T1000 (cell line): ENCODE data around the gene WDFY3.

Source experiments
- DNase-seq: peaks from one replicate; lab custom pipeline; 2025; ENCODE audit warnings: mixed read lengths; lab: John Stamatoyannopoulos, UW

WDFY3 gene, protein sequence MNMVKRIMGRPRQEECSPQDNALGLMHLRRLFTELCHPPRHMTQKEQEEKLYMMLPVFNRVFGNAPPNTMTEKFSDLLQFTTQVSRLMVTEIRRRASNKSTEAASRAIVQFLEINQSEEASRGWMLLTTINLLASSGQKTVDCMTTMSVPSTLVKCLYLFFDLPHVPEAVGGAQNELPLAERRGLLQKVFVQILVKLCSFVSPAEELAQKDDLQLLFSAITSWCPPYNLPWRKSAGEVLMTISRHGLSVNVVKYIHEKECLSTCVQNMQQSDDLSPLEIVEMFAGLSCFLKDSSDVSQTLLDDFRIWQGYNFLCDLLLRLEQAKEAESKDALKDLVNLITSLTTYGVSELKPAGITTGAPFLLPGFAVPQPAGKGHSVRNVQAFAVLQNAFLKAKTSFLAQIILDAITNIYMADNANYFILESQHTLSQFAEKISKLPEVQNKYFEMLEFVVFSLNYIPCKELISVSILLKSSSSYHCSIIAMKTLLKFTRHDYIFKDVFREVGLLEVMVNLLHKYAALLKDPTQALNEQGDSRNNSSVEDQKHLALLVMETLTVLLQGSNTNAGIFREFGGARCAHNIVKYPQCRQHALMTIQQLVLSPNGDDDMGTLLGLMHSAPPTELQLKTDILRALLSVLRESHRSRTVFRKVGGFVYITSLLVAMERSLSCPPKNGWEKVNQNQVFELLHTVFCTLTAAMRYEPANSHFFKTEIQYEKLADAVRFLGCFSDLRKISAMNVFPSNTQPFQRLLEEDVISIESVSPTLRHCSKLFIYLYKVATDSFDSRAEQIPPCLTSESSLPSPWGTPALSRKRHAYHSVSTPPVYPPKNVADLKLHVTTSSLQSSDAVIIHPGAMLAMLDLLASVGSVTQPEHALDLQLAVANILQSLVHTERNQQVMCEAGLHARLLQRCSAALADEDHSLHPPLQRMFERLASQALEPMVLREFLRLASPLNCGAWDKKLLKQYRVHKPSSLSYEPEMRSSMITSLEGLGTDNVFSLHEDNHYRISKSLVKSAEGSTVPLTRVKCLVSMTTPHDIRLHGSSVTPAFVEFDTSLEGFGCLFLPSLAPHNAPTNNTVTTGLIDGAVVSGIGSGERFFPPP (N-terminal part only)

DNA sequence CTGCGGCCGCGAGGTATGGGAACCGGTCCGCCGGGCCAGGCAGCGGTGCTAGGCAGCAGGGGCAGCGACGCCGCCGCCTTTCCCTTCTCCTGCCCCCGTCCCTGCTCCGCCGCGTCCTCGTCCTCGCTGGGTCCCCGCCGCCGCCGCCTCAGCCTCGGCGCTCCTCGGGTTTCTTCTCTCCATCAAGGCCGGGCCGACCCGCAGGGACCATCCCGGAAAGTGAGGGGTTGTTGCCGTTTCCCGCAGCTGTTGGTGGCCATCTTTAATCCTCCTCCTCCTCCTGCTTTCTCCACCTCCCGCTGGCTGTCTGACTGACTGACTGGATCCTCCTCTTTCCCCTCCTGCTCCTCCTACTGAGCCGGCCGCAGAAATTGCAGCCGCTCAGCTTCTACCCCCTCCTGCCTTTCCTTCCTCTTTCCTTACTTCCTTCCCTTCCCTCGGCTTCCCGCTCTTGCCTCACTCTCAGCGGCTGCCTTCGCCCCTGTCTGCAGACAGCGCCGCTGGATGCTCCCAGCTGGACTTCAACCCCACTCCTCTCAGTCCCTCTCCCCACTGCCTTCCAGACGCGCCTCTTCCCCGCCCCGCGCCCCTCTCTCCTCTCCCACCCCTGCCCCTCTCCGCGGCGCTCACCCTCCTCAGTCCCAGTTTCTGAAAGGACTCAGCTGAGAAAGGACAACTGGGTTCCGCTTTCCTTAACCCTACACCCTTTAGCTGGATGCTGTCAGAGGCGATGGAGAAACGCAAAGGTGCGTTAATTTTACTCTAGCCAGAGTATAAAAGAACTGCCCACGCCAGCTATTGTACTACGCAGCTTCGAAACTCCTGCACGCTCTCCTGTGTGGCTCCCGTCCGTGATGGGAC, at the start of gene WDFY3:
TSS of gene WDFY3 (minus strand) at position 309 of the 861 bp plus-strand sequence. CDS start 106,099 bp downstream, outside the sequence.
- DNase-seq = peak; percentile 76

DNA sequence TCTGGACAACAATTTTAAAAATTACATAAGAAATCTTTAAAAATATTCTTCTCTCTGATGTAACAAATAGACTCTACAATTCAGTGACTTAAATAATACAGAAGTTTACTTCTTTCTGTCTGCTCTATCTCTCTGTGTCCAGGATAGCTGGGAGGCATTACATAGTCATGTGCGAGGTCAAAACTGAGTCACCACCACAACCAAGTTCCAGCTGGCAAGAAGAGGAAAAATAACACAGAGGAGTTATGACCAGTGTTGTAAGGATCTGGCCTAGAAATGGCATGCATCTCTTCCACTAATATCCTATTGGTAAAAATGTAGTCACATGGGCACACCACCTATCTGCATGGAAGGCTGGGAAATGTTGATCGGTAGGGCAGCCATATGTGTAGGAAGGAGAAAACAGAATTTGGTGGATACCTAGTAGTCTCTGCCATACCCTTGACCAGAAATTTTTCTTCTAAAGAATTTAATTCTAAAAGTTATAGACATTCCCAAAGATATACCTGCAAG, 39.4 kb upstream of the WDFY3 start:
- peak; percentile 50 for DNase-seq

DNA sequence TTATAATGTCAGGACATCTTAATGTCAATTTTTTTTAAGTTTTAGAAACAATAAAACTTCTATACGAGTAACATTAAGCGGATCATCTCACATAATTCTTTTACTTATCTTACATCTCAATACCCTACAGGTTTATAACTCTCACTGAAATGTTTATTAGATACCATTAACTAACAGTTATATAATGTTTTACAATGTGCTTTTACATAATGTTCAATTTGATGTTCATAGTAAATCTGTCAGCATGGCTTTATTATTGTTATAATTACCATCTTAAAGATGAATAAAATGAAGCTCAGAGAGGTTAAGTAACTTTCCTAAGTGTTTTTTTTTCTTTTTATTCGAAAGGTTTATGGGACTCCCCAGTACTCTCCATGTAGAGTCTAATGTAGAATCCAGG, 33.9 kb upstream of the WDFY3 start:
- DNase-seq = no peak

DNA sequence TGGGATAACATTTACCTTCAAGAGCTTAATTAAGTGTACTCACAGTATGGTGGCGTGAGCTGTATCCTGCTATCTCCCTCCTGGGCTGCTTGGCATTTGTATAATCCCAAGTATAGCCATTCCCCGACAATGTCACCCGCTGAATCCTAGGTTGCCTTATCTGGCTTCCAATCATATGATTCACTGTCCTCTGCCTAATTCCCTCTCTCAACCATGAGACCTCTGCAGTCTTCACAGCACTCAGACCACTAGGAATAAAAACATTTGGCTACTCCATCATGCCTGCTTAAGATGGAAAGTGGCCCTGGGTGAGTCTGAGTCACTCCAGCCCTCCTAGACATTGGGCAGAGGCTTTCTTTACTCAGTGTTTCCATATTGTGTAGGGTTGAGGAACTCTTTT, 28.9 kb upstream of the WDFY3 start:
- DNase-seq = peak; percentile 46

DNA sequence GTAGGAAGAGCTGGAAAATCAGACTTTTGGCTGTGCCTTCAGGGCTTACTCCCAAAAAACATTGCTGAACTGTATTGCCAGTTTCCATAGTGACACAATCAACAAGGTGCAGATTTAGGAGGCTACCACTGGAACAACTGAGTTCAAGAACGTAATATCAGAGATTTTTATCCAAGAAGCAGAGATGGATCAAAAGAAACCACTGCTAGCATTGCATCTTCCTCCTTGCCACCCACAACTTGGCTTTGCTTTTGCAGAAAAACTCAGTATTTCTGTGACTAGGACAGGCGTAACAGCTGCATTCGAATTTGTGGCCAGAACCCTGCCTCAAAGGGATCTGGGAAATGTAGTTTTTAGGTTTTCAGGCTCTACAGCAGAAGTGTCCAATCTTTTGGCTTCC, 27.8 kb upstream of the WDFY3 start:
- no peak for DNase-seq

DNA sequence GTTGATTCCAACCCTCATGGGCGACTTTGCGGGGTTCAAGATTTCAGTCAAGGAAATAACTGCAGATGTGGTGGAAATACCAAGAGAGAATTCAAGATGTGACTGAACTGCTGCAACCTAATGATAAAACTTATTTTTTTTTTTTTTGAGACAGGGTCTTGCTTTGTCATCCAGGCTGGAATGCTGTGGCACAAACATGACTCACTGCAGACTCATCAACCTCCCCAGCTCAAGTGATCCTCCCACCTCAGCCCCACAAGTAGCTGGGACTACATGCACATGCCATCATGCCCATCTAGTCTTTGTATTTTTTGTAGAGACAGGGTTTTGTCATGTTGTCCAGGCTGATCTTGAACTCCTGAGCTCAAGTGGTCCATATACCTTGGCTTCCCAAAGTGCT, 19.5 kb upstream of the WDFY3 start:
- DNase-seq = peak; percentile 53

DNA sequence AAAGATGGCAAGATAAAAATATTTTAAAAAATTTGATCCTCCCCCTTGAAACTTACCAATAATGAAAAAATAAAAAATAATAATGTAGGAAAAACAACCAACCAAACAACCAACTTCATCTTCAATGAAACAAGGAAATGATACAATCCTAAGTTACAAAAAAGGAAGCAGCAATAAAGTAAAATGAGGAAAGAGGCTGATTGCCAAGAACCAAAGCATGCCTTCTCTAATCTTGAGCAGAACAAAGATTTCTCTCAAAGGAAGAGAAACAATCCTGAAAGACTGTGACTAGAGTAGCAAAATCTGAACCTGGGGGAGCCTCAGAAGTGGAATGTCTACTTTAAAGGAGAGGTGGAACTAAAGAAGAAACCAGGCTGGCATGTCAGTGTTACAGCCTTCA, 10.9 kb upstream of the WDFY3 start:
- DNase-seq = no peak

DNA sequence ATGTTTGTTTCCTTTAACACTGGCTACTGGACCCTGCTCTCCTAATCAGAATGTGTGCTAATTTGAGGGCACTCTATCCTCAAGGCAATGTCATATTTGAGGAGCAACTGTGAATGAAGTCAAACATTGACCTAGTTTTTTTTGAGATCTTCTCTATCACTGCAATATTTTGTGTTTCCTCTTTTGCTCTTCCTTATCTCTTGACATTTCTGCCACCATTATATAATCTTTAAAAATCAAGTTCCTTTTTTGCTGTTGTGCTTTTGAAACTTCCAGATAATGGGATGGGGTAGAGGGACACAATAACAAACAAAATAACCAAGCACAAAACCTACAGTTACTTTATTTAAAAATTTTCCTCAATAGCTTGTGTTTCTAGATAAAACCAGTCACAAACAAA, 7.4 kb upstream of the WDFY3 start:
- DNase-seq = no peak

DNA sequence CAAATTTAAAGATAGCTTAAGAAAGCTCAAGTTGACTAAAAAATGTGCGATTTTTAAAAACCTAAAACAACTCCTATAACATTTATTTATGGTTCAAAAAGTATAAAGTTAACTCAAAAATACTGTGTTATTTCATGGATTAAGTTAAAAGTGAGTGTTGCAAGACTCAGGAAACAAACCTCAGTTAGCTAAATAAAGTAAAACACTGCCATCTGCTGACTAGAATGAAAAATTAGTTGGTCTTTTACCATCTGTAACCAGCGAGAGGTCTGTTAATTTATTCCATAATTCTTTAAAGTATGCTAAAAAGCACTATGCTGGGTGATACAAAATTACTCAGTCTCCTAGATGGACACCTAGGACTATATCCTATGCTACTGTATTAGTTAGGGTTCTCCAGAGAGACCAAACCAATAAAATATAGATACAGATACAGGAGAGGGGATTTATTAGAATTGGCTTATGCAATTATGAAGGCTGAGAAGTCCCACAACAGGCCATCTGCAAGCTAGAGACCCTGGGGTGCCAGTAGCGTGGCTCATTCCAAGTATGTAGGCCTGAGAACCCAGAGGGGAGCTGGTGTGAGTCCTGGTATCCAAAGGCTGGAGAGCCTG, 4.9 kb upstream of the WDFY3 start:
- DNase-seq = no peak

DNA sequence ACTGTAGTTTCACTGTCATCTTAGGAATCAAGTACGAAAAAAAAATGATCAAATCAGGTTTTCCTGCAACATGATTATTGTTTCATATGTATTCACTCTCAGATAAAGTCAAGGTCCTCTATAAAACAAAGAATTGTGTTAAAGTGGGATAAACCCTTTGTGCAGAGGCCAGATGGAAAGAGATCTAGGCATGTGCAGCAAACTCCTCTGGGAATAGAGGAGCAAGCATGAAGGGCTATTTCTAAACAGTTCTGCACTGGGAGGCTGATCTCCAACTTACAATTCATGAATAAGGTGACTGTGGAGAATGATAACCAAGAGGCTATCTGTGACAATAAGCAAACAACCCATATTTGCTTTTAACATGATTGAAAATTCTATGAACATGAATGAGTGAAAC, 2.4 kb upstream of the WDFY3 start:
- DNase-seq = no peak

DNA sequence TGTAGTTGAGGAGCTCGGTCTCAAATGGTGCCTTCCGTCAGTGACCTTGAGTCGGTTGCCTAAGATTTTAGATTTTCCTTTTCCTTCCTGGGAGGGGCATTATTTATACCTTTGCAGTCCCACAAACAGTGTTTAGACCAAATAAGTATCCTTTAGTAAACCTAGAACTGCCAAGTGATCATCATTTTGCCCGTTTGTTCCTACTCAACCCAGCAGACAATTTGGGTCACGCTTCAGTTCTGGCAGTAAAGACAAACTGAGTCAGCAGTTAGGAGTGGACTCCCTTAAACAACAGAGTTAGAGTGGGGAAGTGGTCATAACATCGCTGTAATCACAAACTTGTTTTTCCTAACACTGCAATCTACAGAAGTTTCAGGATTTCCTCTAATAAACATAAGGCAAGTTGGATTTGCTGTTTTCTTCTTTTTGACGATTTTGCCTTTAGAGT, 777 bp upstream of the WDFY3 start:
- DNase-seq = no peak

DNA sequence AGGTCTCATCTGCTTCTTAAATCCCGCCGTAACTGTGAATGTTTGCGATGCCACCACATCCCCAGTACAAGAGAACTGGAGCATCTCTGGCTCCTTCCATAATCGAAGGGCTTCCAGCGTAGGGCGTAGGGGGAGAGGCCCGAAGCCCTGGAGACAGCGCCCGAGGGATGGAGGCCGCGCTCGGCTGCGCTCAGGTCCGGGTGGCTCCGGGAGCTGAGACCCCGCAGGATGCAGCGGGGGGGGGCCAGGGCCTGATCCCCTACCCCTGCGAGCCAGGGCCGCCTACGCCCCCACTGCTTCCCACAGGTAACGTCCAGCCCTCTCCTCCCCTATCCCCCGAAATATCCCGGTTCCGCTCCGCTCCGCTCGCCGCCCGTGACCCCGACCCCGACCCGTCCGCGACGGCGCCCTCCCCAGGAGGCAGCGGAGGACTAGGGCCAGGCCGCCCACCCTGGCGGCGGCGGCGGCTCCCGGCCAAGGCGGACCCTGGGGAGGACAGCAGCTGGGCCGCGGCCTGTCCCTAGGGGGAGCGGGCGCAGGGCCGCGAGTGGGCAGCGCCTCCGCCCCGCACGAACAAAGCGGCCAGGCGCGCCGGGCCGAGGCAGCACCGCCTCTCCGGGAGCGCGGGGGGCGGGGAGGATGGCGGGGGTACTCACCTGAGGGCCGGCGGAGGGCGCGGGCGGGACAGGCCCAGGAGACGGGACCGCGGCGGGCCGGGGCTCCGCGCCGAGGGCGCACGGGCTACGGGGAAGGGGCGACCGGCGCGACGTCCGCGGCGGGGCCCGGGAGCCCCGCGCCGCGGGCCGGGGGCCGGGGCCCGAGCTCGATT, 723 bp downstream of the WDFY3 start:
- DNase-seq = peak; percentile 31

DNA sequence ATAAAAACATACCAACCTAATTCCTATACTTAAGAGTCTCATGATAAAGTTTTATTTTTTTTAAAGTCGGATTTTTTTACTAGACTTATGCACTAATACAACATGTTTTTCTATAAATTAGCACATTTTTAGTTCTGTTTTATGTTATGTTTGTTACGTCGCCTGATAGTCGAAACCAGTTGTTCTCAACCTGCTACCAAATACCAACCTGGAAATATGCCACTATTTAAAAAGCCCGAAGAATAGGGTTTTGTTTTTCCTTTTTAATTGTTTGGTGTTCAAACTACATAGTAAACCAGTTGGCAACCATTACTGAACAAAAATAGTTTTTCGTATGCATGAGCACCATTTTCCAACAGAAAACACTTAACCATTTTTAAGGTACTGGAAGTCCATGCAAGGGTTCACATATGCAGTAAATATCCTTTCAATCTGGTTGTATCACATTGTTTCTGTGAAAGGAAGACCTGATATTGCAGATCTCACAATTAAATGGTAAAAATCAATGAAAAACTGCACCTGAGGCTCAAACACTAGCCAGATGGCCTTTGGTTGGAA, 1.4 kb downstream of the WDFY3 start:
- DNase-seq = no peak

DNA sequence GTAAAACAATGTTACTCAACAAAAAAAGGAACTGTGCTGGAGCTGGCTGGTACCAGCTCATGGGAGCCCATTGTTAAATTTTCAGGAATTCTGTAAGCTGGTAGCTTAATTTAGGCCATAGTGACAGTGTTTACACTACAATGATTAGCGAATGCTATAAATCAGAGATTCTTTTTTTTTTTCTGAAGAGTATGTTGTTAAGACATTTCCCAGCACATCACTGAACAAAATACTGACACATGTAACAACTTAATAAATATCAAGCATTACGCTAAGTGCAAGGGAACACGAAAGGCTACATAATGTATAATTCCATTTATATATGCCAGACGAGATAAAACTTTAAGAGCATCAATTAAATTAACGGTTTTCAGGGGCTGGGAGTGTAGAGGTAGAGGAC, 4.4 kb downstream of the WDFY3 start:
- no peak for DNase-seq

DNA sequence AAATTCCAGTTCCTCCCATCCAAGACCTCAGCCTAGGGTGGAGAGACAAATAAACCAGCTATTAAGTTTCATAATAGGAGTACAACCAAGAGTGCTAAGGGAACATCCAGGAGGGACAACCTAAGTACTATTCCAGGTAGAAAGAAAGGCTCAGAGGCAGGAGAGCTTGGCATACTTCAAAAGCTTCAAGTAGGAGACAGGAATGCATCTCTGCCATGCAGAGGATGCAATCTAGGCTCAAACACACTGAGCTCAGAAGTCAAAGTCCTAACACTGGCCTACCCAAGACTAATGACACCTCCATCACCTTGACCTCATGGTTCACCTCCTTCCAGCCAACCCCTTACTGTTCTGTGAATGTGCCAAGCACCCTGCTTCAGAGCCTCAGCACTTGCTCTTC, 8.1 kb downstream of the WDFY3 start:
- no peak for DNase-seq

DNA sequence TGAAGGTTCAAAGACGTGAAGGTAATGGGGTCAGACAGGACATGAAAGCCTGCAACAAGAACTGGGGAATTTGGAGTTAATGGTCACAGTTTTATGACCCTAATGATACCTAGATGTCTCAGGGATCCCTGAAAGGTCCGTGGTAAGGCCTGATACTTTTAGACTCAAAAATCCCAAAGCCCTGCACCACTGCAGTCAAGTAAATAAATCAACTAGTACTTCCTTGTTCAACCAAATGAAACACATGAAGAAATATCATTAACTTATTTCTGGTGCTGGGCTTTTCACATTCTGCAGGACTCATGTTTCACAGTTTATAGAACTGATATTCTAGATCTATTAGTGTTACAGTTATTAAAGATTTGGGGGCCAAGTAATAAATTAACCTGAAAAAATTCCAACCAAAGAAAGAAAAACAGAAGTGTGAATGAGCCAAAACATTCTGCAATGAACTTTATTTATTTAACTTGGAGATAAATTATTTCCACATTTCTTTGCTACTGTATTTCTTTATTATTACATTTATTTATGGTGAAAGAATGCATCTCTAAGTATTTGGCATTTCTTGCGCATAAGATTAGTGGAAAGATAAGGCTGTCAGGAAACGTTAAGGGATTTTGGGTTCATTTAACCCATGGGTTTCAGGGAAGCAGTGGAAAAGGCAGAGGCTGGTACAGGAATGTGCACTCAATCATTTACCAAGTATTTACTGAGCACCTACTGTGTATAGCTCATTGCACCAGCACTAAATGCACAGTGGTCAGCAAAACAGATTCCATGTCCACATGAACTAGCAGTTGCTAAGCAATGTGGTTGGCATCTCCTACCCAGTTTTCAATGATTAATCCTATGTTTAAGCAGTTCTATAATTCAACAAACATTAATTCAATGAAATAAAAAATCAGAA, 8.7 kb downstream of the WDFY3 start:
- no peak for DNase-seq

DNA sequence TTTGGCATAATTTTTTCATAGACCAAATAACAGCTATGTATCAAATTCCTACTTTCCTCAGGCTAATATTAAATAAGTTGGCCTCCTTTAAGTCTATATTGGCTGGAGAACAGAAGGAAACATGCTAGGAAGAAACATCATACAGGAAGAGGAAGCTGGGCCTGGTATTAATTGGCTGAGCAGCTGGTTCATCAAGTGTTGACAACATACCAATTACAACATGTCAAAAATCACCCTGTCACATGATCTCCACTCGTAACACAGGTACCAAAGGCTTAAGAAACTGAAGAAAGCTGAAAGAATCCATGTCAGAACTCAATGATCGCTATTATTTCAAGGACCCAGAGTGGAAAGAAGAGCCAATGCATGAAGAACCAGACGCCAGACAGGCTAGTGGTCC, 10.5 kb downstream of the WDFY3 start:
- DNase-seq = no peak

DNA sequence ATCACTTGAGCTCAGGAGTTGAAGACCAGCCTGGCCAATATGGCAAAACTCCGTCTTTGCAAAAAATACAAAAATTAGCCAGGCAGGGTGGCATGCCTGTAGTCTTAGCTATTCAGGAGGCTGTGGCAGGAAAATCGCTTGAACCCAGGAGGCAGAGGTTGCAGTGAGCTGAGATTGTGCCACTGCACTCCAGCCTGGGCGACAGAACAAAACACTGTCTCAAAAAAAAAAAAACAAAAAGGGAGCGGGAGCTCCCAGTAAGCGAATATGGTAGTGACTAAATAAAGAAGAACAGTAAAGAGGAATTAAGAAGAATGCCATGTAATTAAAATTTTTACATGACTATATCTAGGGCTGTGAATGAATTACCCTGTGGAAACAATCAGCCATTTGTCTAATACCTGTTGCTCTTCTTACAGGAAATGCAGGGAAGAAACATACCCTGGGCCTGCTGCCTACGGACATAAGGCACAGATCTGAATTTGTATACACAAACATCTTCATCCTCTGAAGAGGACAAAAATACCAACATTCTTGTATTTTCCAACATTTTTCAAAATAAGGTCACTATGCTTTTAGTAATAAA, 11.4 kb downstream of the WDFY3 start:
- DNase-seq = no peak
